Left kidney (tissue), 8 donors: ENCODE data around the gene DES. TPM values are rescaled to one million over a fixed set of nuclear protein-coding genes. Genes with fewer than 3 reads are reported as not detected.
"Not testable (repeated sequence)": the region's sequence is repeated elsewhere in the genome, so short reads cannot be mapped to it uniquely, and the experiment has no call there.

Experiments
- DNase-seq: peaks from one replicate; pipeline ENCODE4 v3.0.0-alpha.2; 2013
- long read RNA-seq, 8 donors: transcript quantifications; one replicate each; lab custom pipeline, GENCODE V29; 2026
- polyA plus RNA-seq: library from polyadenylated mRNA; unstranded; fragments of 120-200 nt; gene quantifications from one replicate; pipeline ENCODE4 v1.2.1, GENCODE V29; 2013; ENCODE audit not compliant: insufficient read length

DES gene
- polyA plus RNA-seq: 5.9 TPM
- long read RNA-seq, donor 1, partial matches to known transcripts: 6 of 12 reads
- long read RNA-seq, donor 1, other reads (novel, unspliced or antisense): 0 of 12 reads
- long read RNA-seq, donor 2, partial matches to known transcripts: 0 of 4 reads
- long read RNA-seq, donor 2, other reads (novel, unspliced or antisense): 0 of 4 reads
- long read RNA-seq, donor 3, partial matches to known transcripts: 0 of 2 reads
- long read RNA-seq, donor 3, other reads (novel, unspliced or antisense): 0 of 2 reads
- long read RNA-seq, donor 4: 0 reads
- long read RNA-seq, donor 5, transcript DES-201 (9 exons, 2,248 nt): major isoform, 5 of 5 reads
- long read RNA-seq, donor 5, partial matches to known transcripts: 0 of 5 reads
- long read RNA-seq, donor 5, other reads (novel, unspliced or antisense): 0 of 5 reads
- long read RNA-seq, donor 6, partial matches to known transcripts: 5 of 9 reads
- long read RNA-seq, donor 6, other reads (novel, unspliced or antisense): 0 of 9 reads
- long read RNA-seq, donor 7, partial matches to known transcripts: 0 of 1 reads
- long read RNA-seq, donor 7, other reads (novel, unspliced or antisense): 0 of 1 reads
- long read RNA-seq, donor 8, partial matches to known transcripts: 0 of 1 reads
- long read RNA-seq, donor 8, other reads (novel, unspliced or antisense): 0 of 1 reads

- DNase-seq: no peak
These were observed at the start of gene DES for GRCh38 chr2:219418155-219419011. DES (plus strand) TSS chr2:219418377; CDS start chr2:219418463, 86 bp downstream.

- no peak for DNase-seq
These were observed 49.4 kb upstream of the DES start for GRCh38 chr2:219368690-219369191.

GRCh38 chr2:219369447-219369861, 48.7 kb upstream of the DES start:
- no peak for DNase-seq

GRCh38 chr2:219378163-219378851, 39.9 kb upstream of the DES start:
- DNase-seq: no peak

GRCh38 chr2:219380926-219381325, 37.3 kb upstream of the DES start:
- no peak for DNase-seq

GRCh38 chr2:219381448-219381847, 36.7 kb upstream of the DES start:
- no peak for DNase-seq

GRCh38 chr2:219384083-219384713, 34.0 kb upstream of the DES start:
- no peak for DNase-seq

- no peak for DNase-seq
These were observed 33.3 kb upstream of the DES start for GRCh38 chr2:219384859-219385258.

- DNase-seq: no peak
These were observed 32.1 kb upstream of the DES start for GRCh38 chr2:219385958-219386520.

GRCh38 chr2:219386532-219387280, 31.5 kb upstream of the DES start:
- DNase-seq: no peak

GRCh38 chr2:219387306-219388120, 30.7 kb upstream of the DES start, which contains the start of gene DNPEP:
DNPEP (minus strand) TSS chr2:219387912; CDS start chr2:219387794, 118 bp downstream.
- peak; percentile 86 for DNase-seq

- DNase-seq: peak; percentile 92
These were observed 29.9 kb upstream of the DES start for GRCh38 chr2:219388121-219388906.

- no peak for DNase-seq
These were observed 29.3 kb upstream of the DES start for GRCh38 chr2:219388907-219389156.

GRCh38 chr2:219392754-219393153, 25.4 kb upstream of the DES start:
- no peak for DNase-seq

- DNase-seq: not testable (repeated sequence)
These were observed 23.1 kb upstream of the DES start for GRCh38 chr2:219395056-219395455.

- DNase-seq: no peak
These were observed 22.6 kb upstream of the DES start for GRCh38 chr2:219395609-219396008.

- no peak for DNase-seq
These were observed 21.2 kb upstream of the DES start for GRCh38 chr2:219396863-219397457.
